Endothelial cell of umbilical vein (primary cell): ENCODE measurements around the gene ESPNL. TPM values are rescaled to one million over a fixed set of nuclear protein-coding genes. Genes with fewer than 3 reads are reported as not detected.

ENCODE experiments used
- BruUV-seq: library from RNA; stranded (reverse); fragments of 400-500 nt; replicated peaks from 2 replicates; lab custom pipeline; 2021; lab: Mats Ljungman, UMichigan
- CTCF ChIA-PET: fragments of 300-600, 350-600 bp; sonication (Branson Sonifier 250); formaldehyde crosslinking; loops from one replicate; lab custom pipeline; 2021; ENCODE audit warnings: antibody characterized with exemption, inconsistent platforms; lab: Charles Lee
- POLR2A ChIA-PET: fragments of 300-600, 350-600 bp; sonication (Branson Sonifier 250); formaldehyde crosslinking; loops from one replicate; lab custom pipeline; 2021; ENCODE audit warnings: antibody characterized with exemption, inconsistent platforms; lab: Charles Lee
- DNase-seq: peaks from one replicate; pipeline ENCODE4 v3.0.0-alpha.2; 2011; ENCODE audit warnings: low read depth, low spot score
- FAIRE-seq: peaks from 2 replicates; lab custom pipeline; 2011; peaks lifted over from hg19 to GRCh38; lab: Jason Lieb, UNC
- H2AFZ ChIP-seq: 2 replicates; pipeline ENCODE4 v1.6.0; 2012; ENCODE audit warnings: low read depth, low read length, control low read depth, inconsistent platforms
- H3K27ac ChIP-seq: 2 replicates; pipeline ENCODE4 v1.5.1; 2011; ENCODE audit warnings: low read depth, mild to moderate bottlenecking, control low read depth, low read length, moderate library complexity; ENCODE audit not compliant: insufficient read depth
- H3K27me3 ChIP-seq, 2 experiments: 2 replicates each; pipeline versions ENCODE4 v1.6.0 to v1.6.1; 2011; ENCODE audit warnings: low read length in 2 of 2, mixed read lengths in 1 of 2; ENCODE audit not compliant: control insufficient read depth in 2 of 2, insufficient read depth in 2 of 2
- H3K36me3 ChIP-seq, 2 experiments: 2 replicates in 1 of 2; 3 replicates in 1 of 2; pipeline ENCODE4 v1.5.1; 2011; ENCODE audit warnings: low read length in 2 of 2, mild to moderate bottlenecking in 1 of 2, moderate library complexity in 1 of 2; ENCODE audit not compliant: control insufficient read depth in 2 of 2, insufficient read depth in 2 of 2; ENCODE audit errors: extremely low read depth in 1 of 2
- H3K4me1 ChIP-seq: 3 replicates; pipeline ENCODE4 v1.5.1; 2011; ENCODE audit warnings: mild to moderate bottlenecking, low read length; ENCODE audit not compliant: control insufficient read depth, insufficient read depth; ENCODE audit errors: extremely low read depth
- H3K4me2 ChIP-seq: 2 replicates; pipeline ENCODE4 v1.6.1; 2011; ENCODE audit warnings: low read length, control low read depth, mixed read lengths; ENCODE audit not compliant: insufficient read depth
- H3K4me3 ChIP-seq, 3 experiments: fragments of 200-600 bp in 1 of 3; sonication (generic), shearing (Covaris generic) in 1 of 3; replicated peaks in 1 of 3; 2 replicates each; pipeline ENCODE4 v1.5.1; 2011 to 2016; ENCODE audit warnings: control low read depth in 3 of 3, low read length in 3 of 3, mild to moderate bottlenecking in 2 of 3, inconsistent platforms in 1 of 3, low read depth in 1 of 3, moderate library complexity in 1 of 3; ENCODE audit not compliant: insufficient read depth in 1 of 3
- H3K79me2 ChIP-seq: 2 replicates; pipeline ENCODE4 v1.6.0; 2012; ENCODE audit warnings: low read length, inconsistent platforms; ENCODE audit not compliant: control insufficient read depth, insufficient read depth
- H3K9ac ChIP-seq: replicated peaks from 2 replicates; pipeline ENCODE3; 2011; ENCODE audit warnings: low read length, control low read depth; ENCODE audit not compliant: insufficient read depth; ENCODE audit errors: extremely low read depth
- H3K9me1 ChIP-seq: replicated peaks from 3 replicates; pipeline ENCODE4 v1.6.0; 2011; ENCODE audit warnings: mild to moderate bottlenecking, low read length; ENCODE audit not compliant: control insufficient read depth, insufficient read depth; ENCODE audit errors: extremely low read depth
- H3K9me3 ChIP-seq: replicated peaks from 2 replicates; pipeline ENCODE4 v1.5.1; 2012; ENCODE audit warnings: low read length, inconsistent platforms; ENCODE audit not compliant: control insufficient read depth, insufficient read depth
- H4K20me1 ChIP-seq: replicated peaks from 2 replicates; pipeline ENCODE3; 2011; ENCODE audit warnings: mild to moderate bottlenecking, low read length; ENCODE audit not compliant: control insufficient read depth, insufficient read depth; ENCODE audit errors: extremely low read depth
- CTCF ChIP-seq, 2 donors: IDR thresholded peaks; 1 replicate in 1 of 2; 2 replicates in 1 of 2; pipeline ENCODE4 v1.5.1; 2011; ENCODE audit warnings: low read length in 2 of 2, mild to moderate bottlenecking in 2 of 2, moderate library complexity in 2 of 2, control low read depth in 1 of 2, inconsistent platforms in 1 of 2, low read depth in 1 of 2; ENCODE audit not compliant: insufficient read depth in 1 of 2; ENCODE audit errors: extremely low read depth in 1 of 2
- EZH2 ChIP-seq: IDR thresholded peaks from 2 replicates; pipeline ENCODE4 v1.6.1; 2012; ENCODE audit warnings: borderline replicate concordance, low read depth, mild to moderate bottlenecking, moderate library complexity, low read length, inconsistent platforms; ENCODE audit not compliant: severe bottlenecking
- FOS ChIP-seq: IDR thresholded peaks from 2 replicates; pipeline ENCODE4 v1.6.1; 2011; ENCODE audit warnings: mild to moderate bottlenecking, low read length, moderate library complexity, borderline replicate concordance; ENCODE audit not compliant: insufficient read depth
- GATA2 ChIP-seq: IDR thresholded peaks from 2 replicates; pipeline ENCODE4 v1.7.0; 2011; ENCODE audit warnings: low read depth, mild to moderate bottlenecking, moderate library complexity, mixed read lengths, low read length; ENCODE audit not compliant: insufficient read length, insufficient read depth
- JUN ChIP-seq: IDR thresholded peaks from 2 replicates; pipeline ENCODE4 v1.6.1; 2011; ENCODE audit warnings: borderline replicate concordance, low read depth; ENCODE audit not compliant: insufficient read length, insufficient read depth
- MAX ChIP-seq: IDR thresholded peaks from 2 replicates; pipeline ENCODE4 v1.6.1; 2011; ENCODE audit not compliant: insufficient read depth, insufficient read length
- MYC ChIP-seq: IDR thresholded peaks from one replicate; pipeline ENCODE4 v1.6.1; 2011; ENCODE audit warnings: mild to moderate bottlenecking, low read depth, low read length
- POLR2A ChIP-seq: IDR thresholded peaks from 2 replicates; pipeline ENCODE4 v1.6.1; 2012; ENCODE audit warnings: low read depth, mild to moderate bottlenecking, control low read depth, low read length
- POLR2AphosphoS5 ChIP-seq: IDR thresholded peaks from 2 replicates; pipeline ENCODE4 v1.6.1; 2012; ENCODE audit warnings: low read depth, mild to moderate bottlenecking, control low read depth, low read length, moderate library complexity; ENCODE audit not compliant: insufficient read depth
- dilution Hi-C: fragments of 300-500 bp; cut with MboI; formaldehyde crosslinking; loops from one replicate; pipeline ENCODE4 v1.15.0; 2019; ENCODE audit warnings: low sequenced_read_pairs; ENCODE audit not compliant: extremely low pct_ligation_motif_present
- intact Hi-C: fragments of 100-400 bp; cut with micrococcal nuclease; formaldehyde crosslinking; loops from one replicate; pipeline ENCODE4 v1.10.0; 2022
- polyA plus RNA-seq, 4 experiments: library from polyadenylated mRNA; depleted of rRNA in 3 of 4; stranded (reverse) in 3 of 4; unstranded in 1 of 4; fragments of >200 nt; gene quantifications; 2 replicates each; pipeline versions ENCODE4 v1.2.1 to v1.2.3, GENCODE V29; 2011 to 2012; ENCODE audit warnings: missing spikeins in 1 of 4
- total RNA-seq: library from RNA; stranded (reverse); gene quantifications from 2 replicates; pipeline ENCODE4 v1.2.3, GENCODE V29; 2021

Gene ESPNL
- total and polyA plus RNA-seq, 2 donors (not counting 3 experiments of a cell fraction or from before 2014, with no cell fraction given), result not detected

- FAIRE-seq (no peak), DNase-seq (no peak)
- TF ChIP-seq POLR2AphosphoS5 (no peak), POLR2A (no peak), FOS (no peak), CTCF (IDR thresholded peaks at IDR 0.05; ENCODE audit: extremely low read depth in 1 of 2, insufficient read depth in 1 of 2, low read depth in 1 of 2, low read length in 2 of 2) (no peak), MYC (no peak), GATA2 (no peak), MAX (no peak), JUN (no peak), EZH2 (no peak)
- BruUV-seq, result no TSS peak
- no peaks in the 10 kb centered on the region for H4K20me1 ChIP-seq
- H3K9me1 ChIP-seq, result no peaks in the 10 kb centered on the region
- no peak overlapping the region for H3K9ac ChIP-seq
- no peak overlapping the region for H3K27ac ChIP-seq
- H3K27me3 ChIP-seq, result no peaks in the 10 kb centered on the region
- POLR2A ChIA-PET, result no interaction called here
- CTCF ChIA-PET, result no interaction called here
- H3K79me2 ChIP-seq, result no peaks in the 10 kb centered on the region
- no peak overlapping the region for H3K4me3 ChIP-seq
- H3K4me2 ChIP-seq, result no peak overlapping the region
- H2AFZ ChIP-seq, result no peak overlapping the region
- H3K9me3 ChIP-seq, result peaks cover 2% of the 10 kb centered on the region
- H3K4me1 ChIP-seq, result no peaks in the 10 kb centered on the region
- dilution Hi-C loops, result no loop called here
- H3K36me3 ChIP-seq, result no peaks in the 10 kb centered on the region
- intact Hi-C loops, result no loop called here
These were observed 14.2 kb downstream of the ESPNL start for GRCh38 chr2:238114331-238114841.
